Nucleus accumbens (tissue), 56 donors: ENCODE data around the gene PATJ.

Experiments used
- DNase-seq, 56 donors: peaks; one replicate each; lab custom pipeline; 2025; lab: John Stamatoyannopoulos, UW

The PATJ gene

DNA sequence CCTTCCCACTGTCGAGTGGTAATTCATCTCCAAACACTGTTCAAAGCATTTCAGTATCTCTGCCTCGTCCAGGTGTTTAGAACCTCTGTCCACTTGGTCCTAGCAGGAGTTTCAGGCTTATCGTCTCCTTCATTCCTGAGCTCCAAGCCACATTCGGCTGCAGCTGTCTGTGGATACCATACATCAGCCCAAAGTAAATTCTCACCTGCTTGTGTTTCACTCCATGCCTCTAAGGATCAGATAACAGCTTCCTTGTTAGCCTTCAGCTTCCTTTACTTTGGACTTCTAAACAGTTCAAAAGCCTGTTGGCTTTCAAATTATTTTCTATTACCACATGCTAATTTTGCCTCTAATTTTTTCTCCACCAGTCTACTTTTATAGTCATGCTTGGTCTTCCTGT lies 233.4 kb downstream of the PATJ start:
- DNase-seq: no peak

DNA sequence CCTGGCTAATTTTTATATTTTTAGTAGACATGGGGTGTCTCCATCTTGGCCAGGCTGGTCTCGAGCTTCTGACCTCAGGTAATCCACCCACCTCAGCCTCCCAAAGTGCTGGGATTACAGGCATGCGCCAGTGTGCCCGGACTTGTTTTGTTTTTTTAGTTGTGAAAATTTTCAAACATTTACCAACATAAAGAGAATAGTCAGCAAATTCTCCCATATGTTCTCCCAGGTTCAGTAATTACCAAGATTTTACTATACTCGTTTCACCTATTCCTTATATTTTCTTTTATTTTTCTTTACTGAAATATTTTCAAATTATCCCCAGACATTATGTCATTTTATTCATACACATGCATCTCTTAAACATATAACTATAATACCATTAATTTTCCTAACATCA lies 234.3 kb downstream of the PATJ start:
- no peak for DNase-seq

DNA sequence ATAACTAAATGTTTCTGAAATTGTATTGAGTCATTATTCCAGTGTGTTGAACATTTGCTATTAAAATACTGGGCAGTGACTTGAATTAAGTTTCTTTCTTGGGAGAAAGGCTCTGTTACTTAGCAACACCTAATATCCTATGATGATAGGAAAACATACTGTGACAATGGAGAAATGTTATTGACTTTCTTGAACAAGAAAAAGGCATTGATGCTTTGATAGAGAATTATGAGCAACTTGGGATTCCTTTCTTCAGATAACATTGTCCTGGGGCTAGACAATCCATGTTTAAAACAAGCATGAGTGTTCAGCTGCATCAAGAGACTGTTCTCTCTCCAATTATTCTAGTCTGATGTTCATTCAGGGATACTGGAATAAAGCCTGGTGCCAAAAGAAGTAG lies 236.5 kb downstream of the PATJ start:
- no peak for DNase-seq

DNA sequence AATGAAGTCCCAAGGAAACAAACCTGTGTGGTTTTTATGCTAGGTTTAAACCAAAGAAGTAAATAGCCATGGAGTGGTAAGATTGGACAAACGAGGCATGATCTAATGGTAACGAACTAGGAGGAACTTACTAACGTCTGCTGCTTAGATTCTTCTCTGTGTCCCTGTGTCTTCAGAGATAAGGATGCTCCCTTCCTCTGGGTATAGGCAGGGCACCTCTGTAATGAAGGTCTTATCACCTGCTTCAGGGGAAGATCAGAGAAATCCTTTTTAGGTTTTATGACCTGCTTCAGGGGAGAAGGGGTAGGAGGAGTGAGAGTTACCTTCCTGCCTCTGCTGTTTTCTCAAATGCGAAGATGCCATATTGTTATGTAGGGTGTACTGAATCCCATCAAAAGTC lies 237.4 kb downstream of the PATJ start:
- DNase-seq: no peak

DNA sequence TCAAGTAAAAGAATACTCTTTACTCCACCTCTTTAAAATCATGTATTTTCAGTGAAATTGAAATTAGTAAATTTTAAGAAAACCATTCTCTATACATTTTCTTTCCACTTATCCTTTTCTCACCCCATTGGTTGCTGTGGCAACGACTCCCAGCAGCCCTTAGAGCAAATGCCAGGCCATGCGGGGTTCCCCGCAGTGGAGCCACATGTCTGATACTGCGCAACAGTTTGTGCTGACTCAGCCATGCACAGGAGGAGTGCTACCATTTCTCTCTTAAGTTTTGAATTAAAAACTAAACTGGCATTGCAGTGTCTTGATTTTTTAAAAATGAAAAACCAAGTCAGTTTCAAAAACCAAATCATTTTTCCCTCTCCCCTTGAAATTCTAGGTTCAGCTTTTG lies 238.3 kb downstream of the PATJ start:
- DNase-seq: peak in 1 of 56 donors; percentile 2

DNA sequence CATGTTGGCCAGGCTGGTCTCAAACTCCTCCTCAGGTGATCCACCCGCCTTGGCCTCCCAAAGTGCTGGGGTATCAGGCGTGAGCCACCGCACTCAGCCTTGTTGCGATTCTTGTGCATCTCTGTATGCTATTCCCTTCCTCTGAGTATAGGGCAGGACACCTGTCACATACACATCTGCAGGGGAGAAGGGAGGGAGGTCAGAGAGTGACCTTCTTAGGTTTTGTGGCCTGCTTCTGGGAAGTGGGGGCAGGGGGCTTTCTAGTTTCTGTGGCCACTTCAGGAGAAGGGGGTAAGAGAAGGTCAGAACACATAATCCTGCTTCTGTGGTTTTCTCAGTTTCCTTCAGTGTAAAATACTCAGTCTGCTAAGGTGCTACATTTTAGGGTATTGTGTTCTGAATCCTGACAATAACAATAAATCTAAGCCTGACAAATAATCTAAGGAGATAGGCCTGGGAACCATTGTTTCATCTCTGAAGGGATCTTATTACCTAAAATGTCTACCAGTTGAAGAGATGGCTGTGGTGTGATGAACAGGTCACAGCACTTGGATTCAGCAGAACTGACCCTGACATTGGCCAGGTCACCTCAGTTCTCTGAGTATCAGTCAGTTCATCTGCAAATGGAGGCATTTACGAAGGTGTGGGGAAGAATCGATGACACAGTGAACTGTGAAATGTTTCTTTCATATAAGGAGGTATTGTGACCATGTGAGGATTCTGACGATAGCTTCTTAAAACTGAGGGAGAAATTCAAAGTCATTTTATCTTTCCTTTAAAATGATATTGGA lies 239.8 kb downstream of the PATJ start:
- no peak for DNase-seq

DNA sequence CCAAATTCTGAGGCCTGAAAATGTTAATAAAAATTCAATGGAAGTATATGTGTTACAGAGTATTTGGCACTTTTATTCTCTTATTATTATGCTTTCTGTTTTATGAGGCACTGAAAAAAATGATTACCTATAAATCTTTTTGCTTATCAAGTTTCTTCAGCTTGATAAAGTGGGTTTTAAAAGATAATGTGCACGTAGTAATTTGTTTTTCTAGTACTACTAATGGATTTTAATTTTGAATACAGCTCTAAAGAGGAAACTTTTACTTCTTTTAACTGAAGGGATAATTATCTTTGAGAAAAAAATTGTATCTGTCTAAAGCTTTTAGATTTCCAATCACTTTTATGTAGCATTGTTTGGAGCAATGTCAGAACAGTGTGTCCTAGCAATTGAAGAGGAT lies 241.0 kb downstream of the PATJ start:
- DNase-seq: no peak

DNA sequence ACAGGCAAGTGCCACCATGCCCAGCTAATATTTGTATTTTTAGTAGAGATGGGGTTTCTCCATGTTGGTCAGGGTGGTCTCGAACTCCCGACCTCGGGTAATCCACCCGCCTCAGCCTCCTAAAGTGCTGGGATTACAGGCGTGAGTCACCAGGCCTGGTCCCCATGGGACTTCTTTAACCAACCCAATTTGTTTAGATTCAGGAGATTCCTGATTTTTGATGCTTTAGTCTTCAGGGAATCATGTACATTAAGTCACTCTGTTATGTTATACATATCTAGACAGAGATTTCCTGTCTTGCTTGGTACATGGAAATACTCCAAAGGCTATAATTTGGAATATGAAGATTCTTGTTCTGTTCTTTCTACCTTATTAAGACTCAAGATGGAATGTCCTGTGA lies 250.0 kb downstream of the PATJ start:
- DNase-seq: no peak

DNA sequence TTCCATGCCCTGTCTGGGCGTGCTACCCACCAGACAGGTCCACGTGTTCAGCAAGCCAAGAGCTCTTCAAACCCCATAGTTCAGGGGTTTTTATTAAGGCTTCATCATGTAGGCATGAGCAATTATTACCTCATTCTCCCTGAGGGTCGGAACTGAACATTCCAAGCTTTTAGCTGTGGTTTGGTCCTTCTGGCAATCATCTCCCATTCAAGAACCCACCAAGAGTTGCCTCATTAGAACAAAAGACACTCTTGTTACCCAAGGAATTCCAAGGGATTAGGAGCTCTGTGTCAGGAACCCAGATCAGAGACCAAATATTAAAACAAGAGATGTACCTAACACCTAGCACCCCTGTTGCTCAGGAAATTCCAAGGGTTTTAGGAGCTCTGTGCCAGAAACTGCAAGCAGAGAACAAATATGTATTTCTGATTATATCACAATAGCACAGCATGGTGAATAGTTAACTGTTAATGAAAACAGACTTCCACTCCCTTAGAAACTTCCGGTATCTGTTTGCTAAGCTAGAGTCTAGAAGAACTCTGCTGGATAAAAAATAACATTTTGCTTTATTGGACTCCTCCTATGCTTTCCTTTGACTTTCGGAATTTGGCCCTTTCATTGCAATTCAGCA lies 251.2 kb downstream of the PATJ start:
- no peak for DNase-seq

DNA sequence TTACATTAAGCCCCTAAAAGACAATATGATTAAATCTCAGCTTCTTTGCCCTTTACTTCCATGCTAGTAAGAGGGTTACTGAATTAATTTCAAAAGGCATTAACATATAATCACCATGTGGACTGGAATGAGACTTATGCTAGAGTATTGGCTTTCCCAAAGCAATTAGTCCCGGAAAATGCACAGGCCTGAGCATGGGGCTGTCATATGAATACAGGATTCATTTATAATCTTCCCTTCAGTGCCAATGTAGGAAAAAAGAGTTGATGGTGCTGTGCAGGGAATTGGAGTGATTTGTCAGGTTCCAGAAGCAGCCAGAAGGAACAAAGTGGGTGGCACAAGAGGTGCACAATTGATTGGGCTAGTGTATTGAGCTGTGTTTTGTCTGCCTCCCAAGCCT lies 253.4 kb downstream of the PATJ start:
- no peak for DNase-seq

DNA sequence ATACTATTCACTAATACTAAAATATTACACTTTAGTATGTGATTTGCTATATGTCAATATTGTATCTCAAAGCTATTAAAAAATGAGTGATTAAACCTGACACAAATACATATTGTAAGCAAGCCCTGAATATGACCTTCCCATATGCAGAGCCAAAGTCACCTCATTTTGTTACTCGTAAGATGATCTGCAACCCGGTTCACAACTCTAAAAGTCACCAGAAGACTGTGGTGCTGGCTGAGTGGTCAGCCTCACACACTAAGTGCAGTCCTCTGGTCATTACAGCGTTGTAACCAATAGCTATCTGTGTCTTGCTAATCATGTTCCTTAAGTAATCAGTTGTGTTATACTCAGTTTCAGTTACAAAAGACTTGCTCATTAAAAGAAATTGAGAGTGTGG lies 254.8 kb downstream of the PATJ start:
- DNase-seq: no peak

DNA sequence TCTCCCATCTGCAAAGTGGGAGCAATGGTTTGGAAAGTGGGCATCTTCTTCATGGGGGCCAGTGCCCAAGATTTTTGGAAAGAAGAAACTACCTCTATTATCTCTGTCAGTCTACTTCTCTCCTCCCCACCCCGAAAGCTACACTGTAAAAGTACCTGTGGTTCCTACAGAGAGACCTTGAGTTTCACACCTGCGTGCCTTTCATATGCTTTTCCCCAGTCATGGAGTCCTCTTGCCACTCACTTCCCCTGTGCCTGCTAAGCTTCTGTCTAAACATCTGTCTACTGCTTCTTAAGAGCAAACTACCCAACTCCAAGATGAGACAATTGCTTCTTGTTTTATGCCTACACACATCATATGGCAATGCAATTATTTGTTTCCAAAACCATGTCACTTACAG lies 261.5 kb downstream of the PATJ start:
- no peak for DNase-seq

DNA sequence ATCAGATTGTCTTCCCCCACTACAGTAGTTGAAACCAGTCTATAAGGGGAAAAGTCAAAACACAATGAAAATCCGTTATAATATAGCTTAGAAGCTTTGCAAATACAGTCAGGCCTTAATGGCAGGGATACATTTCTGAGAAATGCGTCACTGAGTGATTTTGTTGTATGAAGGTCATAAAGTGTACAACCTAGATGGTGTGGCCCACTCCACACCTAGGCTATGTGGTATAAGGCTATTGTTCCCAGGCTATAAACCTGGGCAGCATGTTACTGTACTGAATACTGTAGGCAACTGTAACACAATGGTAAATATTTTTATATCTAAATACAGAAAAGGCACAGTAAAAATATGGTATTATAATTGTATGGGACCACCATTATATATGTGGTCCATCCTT lies 264.4 kb downstream of the PATJ start:
- no peak for DNase-seq

DNA sequence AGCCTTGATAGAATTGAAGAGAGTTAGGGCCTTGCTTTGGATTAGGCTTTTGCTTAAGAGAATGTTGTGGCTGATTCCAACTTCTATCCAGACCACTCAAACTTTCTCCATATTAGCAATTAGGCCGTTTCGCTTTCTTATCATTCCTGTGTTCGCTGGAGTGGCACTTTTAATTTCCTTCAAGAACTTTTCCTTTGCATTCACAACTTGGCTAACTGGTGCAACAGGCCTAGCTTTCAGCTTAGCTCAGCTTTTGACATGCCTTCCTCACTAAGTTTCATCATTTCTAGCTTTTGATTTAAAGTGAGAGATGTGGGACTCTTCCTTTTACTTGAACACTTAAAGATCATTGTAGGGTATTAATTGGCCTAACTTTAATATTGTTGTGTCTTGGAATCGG lies 268.7 kb downstream of the PATJ start:
- no peak for DNase-seq

DNA sequence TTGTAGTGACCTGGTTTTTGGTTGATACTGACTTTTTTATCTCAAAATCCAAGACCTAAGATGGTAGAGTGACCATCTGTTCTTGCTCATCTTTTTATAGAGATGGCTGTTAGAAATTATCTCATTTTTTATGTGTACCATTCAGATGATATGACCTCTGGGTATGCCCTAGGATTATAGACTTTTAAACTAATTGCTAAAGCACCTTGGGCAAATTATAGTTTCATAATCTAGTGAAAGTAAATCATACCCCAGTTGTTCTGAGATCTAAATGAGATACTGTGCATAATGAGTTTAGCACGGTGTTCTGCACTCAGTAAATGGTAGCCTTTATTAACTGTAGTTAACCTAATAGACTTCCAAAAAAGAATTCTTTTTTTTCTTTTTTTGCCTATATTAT lies 269.8 kb downstream of the PATJ start:
- DNase-seq: no peak

DNA sequence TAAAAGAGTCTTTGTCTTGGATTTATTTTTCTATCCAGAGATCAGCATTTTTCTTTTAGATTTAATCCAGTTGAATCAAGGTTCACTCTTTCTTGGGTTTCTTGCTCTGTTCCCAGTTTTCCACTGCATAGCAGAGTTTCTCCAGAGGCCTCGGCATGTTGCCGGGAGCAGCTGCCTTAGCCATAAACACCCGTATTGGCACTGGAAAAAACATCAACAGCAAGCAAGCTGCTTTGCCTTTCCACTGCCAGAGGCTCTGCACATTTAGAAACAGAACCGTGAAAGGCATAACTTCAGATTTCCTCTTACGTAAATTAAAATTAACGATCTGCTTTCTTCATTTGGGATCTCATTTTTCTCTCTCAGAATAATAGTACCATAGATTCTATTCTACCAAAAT lies 270.6 kb downstream of the PATJ start:
- peak in 9 of 56 donors; percentile 1 to 44 (median 8) for DNase-seq

DNA sequence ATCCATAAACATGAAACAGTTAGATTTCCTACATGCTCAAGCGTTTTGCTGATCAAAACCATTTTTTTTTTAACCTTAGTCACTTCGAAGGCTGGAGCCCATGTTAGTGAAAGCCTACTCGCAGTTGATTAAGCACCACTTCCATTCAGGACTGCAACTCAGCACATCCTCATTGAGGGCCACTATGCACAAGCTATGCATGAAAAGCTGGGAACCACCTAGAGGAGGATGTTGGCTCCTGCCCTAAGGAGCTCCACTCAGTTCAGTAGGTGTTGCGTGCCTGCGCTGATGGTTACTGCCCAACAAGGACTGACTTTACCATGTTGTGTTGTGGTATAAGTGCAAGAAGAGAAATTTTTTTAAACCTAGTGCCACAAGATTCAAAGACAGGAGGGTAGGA lies 271.0 kb downstream of the PATJ start:
- no peak for DNase-seq

DNA sequence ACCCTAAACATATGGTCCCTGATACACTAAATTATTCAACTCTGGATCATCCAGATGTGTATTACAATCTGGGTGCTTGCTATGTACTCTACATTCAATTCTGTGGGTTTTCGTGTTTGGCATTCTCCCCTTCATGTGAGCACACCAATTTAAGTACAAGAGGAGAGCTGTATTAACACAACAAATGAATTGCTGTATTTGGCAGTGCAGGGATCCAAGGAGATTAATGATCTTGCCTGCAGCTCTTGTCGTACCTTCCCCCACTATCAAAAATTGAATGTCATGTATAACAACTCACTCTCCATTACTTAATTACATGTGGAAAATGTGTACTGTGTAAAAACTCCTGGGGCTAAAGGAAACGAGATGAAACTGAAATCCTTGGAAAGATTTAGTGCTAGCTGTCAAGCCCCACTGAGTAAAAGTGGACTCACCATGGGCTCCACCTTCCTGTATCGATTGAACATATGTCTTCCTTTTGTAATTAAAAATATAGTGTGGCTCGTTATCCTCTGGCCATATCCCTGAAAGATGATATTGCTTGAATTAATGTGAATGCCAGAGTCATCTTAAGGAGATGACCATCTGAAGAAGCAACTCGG lies 280.2 kb downstream of the PATJ start:
- no peak for DNase-seq

DNA sequence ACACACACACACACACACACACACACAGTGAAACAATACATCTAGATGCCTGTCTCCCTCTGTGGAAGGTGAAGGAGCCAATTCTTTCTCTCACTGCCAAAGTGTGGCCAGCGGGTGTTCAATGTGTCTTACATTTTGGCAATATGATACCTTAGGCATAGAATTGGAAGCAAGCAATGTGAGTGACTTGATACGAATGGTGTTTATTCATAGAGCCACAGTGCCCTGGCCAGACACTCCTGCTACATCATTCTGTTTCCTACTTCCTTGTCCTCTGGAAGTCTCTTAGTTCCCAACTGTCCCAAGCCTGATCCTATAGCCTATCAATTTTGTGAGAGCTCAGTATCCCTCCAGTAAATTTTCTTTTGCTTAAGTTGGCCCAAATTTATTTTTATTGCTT lies 282.4 kb downstream of the PATJ start:
- DNase-seq: no peak

DNA sequence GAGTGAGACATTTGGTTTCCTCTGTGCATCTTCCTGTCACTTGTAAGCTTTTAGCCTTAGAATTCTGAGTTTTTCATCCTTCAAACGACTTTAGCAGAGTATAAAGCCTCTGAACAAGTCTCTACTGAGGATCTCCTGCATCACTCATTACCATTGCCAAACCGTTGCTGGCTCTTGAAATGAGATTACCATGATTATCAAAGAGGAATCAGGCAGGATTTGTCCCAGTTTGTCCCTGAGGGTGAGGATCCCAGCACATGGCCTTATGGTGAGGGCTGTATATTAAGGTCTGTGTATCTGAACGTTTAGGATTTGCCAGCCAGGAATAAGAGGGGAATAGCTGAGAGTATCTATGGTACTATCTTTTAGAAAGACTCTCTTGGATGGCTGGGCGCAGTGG lies 282.9 kb downstream of the PATJ start:
- no peak for DNase-seq

DNA sequence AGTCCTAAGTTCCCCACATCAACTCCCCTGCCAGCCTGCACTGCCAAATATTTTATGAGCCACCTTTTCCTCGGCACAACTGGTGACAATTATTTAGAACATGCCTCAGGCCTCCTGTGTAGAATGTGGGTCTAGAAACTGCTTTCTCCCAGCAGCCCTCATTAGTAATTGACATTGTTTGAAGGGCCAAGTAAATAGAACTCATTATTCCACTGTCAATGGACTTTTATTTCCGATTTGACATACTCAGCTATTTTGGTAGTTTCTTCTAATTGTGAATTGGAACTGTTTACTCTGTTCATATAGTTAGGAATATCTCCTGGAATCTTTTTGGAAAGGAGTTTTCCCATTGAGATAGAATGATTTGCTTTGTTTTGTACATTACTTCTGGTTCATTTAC lies 283.6 kb downstream of the PATJ start:
- DNase-seq: peak in 1 of 56 donors; percentile 7

DNA sequence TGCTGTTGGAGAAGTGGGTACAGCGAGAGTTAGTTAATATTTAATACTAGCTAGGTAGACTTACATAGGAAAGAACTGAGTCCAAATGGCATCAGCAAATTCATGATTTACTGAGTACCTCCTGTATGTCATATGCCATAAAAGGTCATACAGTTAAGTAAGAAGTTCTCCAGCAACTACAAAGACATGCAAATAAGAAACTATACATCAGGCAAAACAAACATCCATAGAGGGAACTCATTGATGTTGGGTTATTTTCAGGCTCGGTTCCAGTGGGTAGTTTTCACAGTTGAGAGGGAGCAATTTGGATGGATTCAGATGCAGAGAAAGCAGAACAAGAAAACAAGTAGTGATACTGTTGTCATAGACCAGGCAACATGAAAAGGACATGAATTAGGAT lies 287.4 kb downstream of the PATJ start:
- no peak for DNase-seq
